Activated CD4-positive, alpha-beta T cell treated with anti-CD3 and anti-CD28 coated beads for 36 hours (primary cell): Measurements from ENCODE around the gene SEL1L3. TPM values are rescaled to one million over a fixed set of nuclear protein-coding genes. Genes with fewer than 3 reads are reported as not detected.

Experiments
- ATAC-seq: fragments of 200-7000 bp; cut with Tn5 transposase; one replicate; pipeline ENCODE4 v1.10.0; 2021; ENCODE audit warnings: mild to moderate bottlenecking, moderate library complexity
- CTCF ChIA-PET: fragments of 350-600 bp; sonication (Branson Sonifier 250); formaldehyde crosslinking; loops from one replicate; lab custom pipeline; 2021; ENCODE audit warnings: antibody characterized with exemption; lab: Charles Lee
- POLR2A ChIA-PET: fragments of 350-600 bp; sonication (Branson Sonifier 250); formaldehyde crosslinking; loops from one replicate; lab custom pipeline; 2021; ENCODE audit warnings: antibody characterized with exemption, inconsistent platforms; lab: Charles Lee
- DNase-seq: peaks from one replicate; pipeline ENCODE4 v3.0.0-alpha.2; 2020
- H3K27ac Mint-ChIP-seq: one replicate; pipeline ENCODE4 v1.8.0; 2021; ENCODE audit warnings: mixed read lengths
- H3K27me3 Mint-ChIP-seq: one replicate; pipeline ENCODE4 v1.8.0; 2021; ENCODE audit warnings: mixed read lengths
- H3K36me3 Mint-ChIP-seq: one replicate; pipeline ENCODE4 v1.8.0; 2021; ENCODE audit warnings: low read depth, mixed read lengths
- H3K4me1 Mint-ChIP-seq: one replicate; pipeline ENCODE4 v1.8.0; 2021; ENCODE audit warnings: mixed read lengths
- H3K4me3 Mint-ChIP-seq: one replicate; pipeline ENCODE4 v1.8.0; 2021; ENCODE audit warnings: mild to moderate bottlenecking, moderate library complexity, mixed read lengths
- H3K9me3 Mint-ChIP-seq: one replicate; pipeline ENCODE4 v1.8.0; 2021; ENCODE audit warnings: low read depth, mixed read lengths
- intact Hi-C, 2 experiments: fragments of 100-400 bp; cut with DNase I in 1 of 2; cut with micrococcal nuclease in 1 of 2; formaldehyde crosslinking; loops; one replicate each; pipeline versions ENCODE4 v1.14.2 to v1.15.1; 2022 to 2024; cut with DNase I, micrococcal nuclease
- total RNA-seq, 2 experiments: library from RNA; stranded (reverse); gene quantifications; one replicate each; pipeline ENCODE4 v1.2.3, GENCODE V29; 2021

Gene SEL1L3
- total RNA-seq, 2 experiments from 2014 or later, result 31.9 to 34.8 TPM

DNA sequence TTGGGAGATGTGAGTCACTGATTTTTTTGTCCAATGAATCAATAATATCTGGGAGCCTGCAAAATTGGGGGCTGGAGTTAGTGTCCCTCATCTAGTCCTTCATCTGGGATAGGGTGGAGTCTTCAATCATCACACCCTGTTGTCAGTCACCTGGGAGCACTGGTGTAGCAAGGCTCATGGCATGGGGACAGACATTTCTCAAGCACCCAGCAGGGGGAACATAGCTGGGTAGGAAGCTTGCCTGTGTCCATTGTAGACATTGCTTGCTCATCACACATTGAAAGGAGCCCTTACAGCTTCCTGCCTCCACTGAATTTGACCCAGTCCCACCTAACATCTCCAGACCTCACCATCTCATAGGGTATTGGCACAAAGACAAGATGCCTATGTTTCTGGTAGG lies 61.2 kb downstream of the SEL1L3 start:
- POLR2A ChIA-PET, result interaction anchor here (0.6 kb wide), 1 partner anchor 70 kb away, joined by 3 read pairs; no protein-coding TSS in a partner anchor
- no peaks in the 10 kb centered on the region for H3K27me3 Mint-ChIP-seq
- DNase-seq, result no peak
- intact Hi-C loops, result no loop called here
- peaks cover 37% of the 10 kb centered on the region for H3K36me3 Mint-ChIP-seq
- CTCF ChIA-PET, result no interaction called here
- H3K4me3 Mint-ChIP-seq, result no peak overlapping the region
- H3K27ac Mint-ChIP-seq, result no peak overlapping the region
- H3K9me3 Mint-ChIP-seq, result no peaks in the 10 kb centered on the region
- ATAC-seq, result no peak
- H3K4me1 Mint-ChIP-seq, result no peaks in the 10 kb centered on the region

DNA sequence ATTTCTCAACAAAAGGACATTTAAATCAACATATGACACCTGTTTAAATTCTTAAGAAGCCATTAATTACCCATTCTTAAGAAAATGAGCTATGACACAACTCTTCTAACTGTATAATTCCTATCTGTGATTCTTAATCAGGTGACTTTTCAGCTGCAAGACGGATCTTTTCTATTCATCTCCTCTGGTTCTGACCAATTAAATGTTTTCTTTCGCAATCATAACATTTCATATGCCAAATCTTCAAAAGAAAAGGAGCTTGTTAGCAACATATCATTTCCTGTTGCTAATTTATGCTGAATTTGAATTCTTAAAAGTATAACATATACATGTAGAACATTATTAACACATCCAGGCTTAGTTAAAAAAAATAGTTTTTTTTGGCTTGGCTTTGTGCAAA lies 62.5 kb downstream of the SEL1L3 start:
- Mint-ChIP-seq H3K27me3 (no peaks in the 10 kb centered on the region), H3K27ac (no peak overlapping the region), H3K4me3 (no peak overlapping the region), H3K9me3 (no peaks in the 10 kb centered on the region), H3K4me1 (no peaks in the 10 kb centered on the region), H3K36me3 (peaks cover 44% of the 10 kb centered on the region)
- DNase-seq, result no peak
- POLR2A ChIA-PET, result no interaction called here
- intact Hi-C loops, result no loop called here
- no peak for ATAC-seq
- CTCF ChIA-PET, result no interaction called here

GRCh38 chr4:25799522-25799921 lies 63.3 kb downstream of the SEL1L3 start:
- POLR2A ChIA-PET, result no interaction called here
- ATAC-seq, result no peak
- no peaks in the 10 kb centered on the region for H3K4me1 Mint-ChIP-seq
- CTCF ChIA-PET, result no interaction called here
- H3K27me3 Mint-ChIP-seq, result no peaks in the 10 kb centered on the region
- no peak for DNase-seq
- peaks cover 46% of the 10 kb centered on the region for H3K36me3 Mint-ChIP-seq
- no peak overlapping the region for H3K27ac Mint-ChIP-seq
- no peaks in the 10 kb centered on the region for H3K9me3 Mint-ChIP-seq
- intact Hi-C loops, result no loop called here
- H3K4me3 Mint-ChIP-seq, result no peak overlapping the region

DNA sequence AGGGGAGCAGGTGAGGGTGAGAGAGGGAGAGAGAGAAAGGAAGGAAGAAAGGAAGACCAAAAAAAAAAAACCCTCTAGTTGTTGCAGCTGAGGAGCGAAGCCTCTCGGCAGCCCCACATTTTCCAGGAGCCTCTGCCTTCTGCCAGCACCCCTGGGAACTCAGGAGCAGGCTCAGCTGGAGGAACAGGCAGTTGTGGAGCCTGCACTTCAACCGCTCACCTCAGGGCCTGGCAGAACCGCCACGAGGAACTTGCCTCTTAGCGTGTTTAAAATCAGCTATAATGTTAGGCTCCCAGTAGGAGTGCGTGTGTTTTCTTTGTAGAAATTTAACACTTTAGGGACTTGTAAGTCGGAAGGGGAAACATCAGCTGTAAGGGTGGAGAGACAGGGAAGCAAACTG lies 65.7 kb downstream of the SEL1L3 start:
- no peak overlapping the region for H3K4me3 Mint-ChIP-seq
- no peaks in the 10 kb centered on the region for H3K9me3 Mint-ChIP-seq
- no peak for DNase-seq
- peaks cover 53% of the 10 kb centered on the region for H3K36me3 Mint-ChIP-seq
- H3K27ac Mint-ChIP-seq, result no peak overlapping the region
- ChIA-PET CTCF (no interaction called here), POLR2A (no interaction called here)
- ATAC-seq, result no peak
- no peaks in the 10 kb centered on the region for H3K4me1 Mint-ChIP-seq
- no peaks in the 10 kb centered on the region for H3K27me3 Mint-ChIP-seq
- intact Hi-C loops, result no loop called here

DNA sequence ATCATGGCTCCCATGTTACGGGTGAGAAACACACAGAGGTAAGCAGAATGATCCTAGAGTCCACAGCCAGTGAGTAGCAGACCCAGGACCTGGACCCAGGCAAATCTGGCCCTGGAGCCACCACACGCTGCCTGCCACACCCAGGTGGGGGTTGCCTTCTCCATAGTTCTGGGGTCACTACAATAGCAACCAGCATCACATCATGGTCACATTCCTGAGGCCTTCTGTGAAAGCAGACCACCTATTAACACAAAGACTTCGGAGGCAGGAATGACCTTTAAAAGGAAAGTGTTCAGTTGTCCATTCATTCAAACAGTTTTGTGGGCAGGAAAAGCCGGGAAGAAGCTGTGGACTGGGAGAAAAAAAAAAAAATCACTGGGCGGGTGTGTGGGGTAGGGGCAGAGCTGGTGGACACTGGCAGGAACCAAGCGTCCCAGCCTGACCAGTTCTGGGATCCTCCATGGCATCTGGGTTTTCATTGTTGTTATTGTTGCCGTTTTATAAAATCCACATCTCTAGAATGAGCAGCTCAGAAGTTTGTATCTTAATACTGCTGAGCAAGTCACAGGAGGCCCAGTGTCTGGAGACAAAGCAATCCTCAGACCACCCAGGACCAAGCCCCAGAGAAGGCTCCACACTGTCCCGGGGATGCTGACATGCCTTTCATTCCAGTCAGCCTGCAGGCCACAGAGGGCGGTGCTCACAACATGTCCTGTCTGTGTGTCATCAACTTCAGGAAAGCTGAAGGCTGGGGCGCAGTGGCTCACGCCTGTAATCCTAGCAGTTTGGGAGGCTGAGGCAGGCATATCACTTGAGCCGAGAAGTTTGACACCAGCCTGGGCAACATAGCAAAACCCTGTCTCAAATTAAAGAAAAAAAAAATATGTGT lies 67.0 kb downstream of the SEL1L3 start:
- ChIA-PET CTCF (no interaction called here), POLR2A (interaction anchor here (0.6 kb wide), 1 partner anchor 418 kb away, joined by 3 read pairs; the partner anchor contains the start of gene ANAPC4)
- no peak for DNase-seq
- H3K4me1 Mint-ChIP-seq, result no peaks in the 10 kb centered on the region
- no peak for ATAC-seq
- intact Hi-C loops, result no loop called here
- H3K9me3 Mint-ChIP-seq, result no peaks in the 10 kb centered on the region
- no peak overlapping the region for H3K27ac Mint-ChIP-seq
- H3K27me3 Mint-ChIP-seq, result no peaks in the 10 kb centered on the region
- peaks cover 46% of the 10 kb centered on the region for H3K36me3 Mint-ChIP-seq
- no peak overlapping the region for H3K4me3 Mint-ChIP-seq

DNA sequence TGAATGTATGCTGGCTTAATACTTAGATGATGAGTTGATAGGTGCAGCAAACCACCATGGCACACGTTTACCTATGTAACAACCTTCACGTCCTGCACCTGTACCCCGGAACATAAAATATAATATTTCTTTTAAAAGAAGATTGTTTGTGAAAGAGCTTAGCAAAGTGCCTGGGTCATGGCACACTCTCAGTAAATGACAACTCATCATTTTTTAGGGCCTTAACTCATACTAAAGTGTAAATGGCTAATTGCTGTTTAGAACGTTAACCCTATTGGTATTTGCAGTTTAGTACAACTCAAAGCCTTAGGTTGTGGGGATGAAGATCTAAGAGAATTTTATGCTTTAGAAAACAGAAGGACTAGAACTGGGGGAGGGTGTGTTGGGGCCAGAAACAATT lies 67.7 kb downstream of the SEL1L3 start:
- Mint-ChIP-seq H3K36me3 (peaks cover 49% of the 10 kb centered on the region), H3K27me3 (no peaks in the 10 kb centered on the region), H3K9me3 (no peaks in the 10 kb centered on the region), H3K27ac (no peak overlapping the region), H3K4me3 (no peak overlapping the region), H3K4me1 (no peaks in the 10 kb centered on the region)
- ChIA-PET CTCF (no interaction called here), POLR2A (interaction anchor here (0.6 kb wide), 1 partner anchor 418 kb away, joined by 3 read pairs; the partner anchor contains the start of gene ANAPC4)
- DNase-seq (no peak), ATAC-seq (no peak)
- intact Hi-C loops, result no loop called here

- Mint-ChIP-seq H3K9me3 (no peaks in the 10 kb centered on the region), H3K4me3 (no peak overlapping the region), H3K27me3 (no peaks in the 10 kb centered on the region), H3K27ac (peak overlapping the region; percentile 61), H3K4me1 (no peaks in the 10 kb centered on the region), H3K36me3 (peaks cover 43% of the 10 kb centered on the region)
- CTCF ChIA-PET, result interaction anchor here (1.1 kb wide), 1 partner anchor 25 kb away, joined by 4 read pairs; no protein-coding TSS in a partner anchor
- POLR2A ChIA-PET, result no interaction called here
- ATAC-seq (no peak), DNase-seq (no peak)
- intact Hi-C loops, result no loop called here
Observed at GRCh38 chr4:25792876-25793275, 69.9 kb downstream of the SEL1L3 start.

GRCh38 chr4:25792200-25792791 lies 70.5 kb downstream of the SEL1L3 start:
- H3K4me1 Mint-ChIP-seq, result no peaks in the 10 kb centered on the region
- peak; percentile 29 for DNase-seq
- no peak overlapping the region for H3K4me3 Mint-ChIP-seq
- no peaks in the 10 kb centered on the region for H3K27me3 Mint-ChIP-seq
- intact Hi-C loops, result no loop called here
- no peak overlapping the region for H3K27ac Mint-ChIP-seq
- H3K36me3 Mint-ChIP-seq, result peaks cover 41% of the 10 kb centered on the region
- ATAC-seq, result no peak
- ChIA-PET POLR2A (no interaction called here), CTCF (interaction anchor here (1.1 kb wide), 1 partner anchor 24 kb away, joined by 4 read pairs; no protein-coding TSS in a partner anchor)
- H3K9me3 Mint-ChIP-seq, result no peaks in the 10 kb centered on the region

DNA sequence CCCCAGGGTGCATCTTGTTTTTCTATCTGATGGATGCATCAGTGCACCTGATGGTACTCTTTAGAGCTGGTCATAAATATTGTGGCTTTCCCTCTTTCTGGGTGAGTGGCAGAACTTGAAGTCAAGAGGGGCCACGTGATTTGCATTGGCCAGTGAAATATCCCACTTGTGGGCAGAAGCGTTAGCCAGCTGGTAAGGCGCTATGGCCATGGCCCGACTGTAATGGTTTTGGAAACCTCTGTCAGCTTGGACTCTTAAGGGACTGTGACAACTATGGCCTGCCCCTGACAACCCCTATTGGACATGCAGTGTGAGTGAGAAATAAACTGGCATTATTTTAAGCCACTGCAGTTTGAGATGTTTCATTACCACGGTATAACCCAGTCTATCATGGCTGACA lies 72.8 kb downstream of the SEL1L3 start:
- no peak for DNase-seq
- no peak for ATAC-seq

GRCh38 chr4:25788703-25789238 lies 74.0 kb downstream of the SEL1L3 start:
- ChIA-PET CTCF (no interaction called here), POLR2A (interaction anchor here (0.7 kb wide), 1 partner anchor 125 kb away, joined by 4 read pairs; no protein-coding TSS in a partner anchor)
- peaks cover 3% of the 10 kb centered on the region for H3K4me1 Mint-ChIP-seq
- DNase-seq (no peak), ATAC-seq (no peak)
- H3K36me3 Mint-ChIP-seq, result peaks cover 26% of the 10 kb centered on the region
- no peaks in the 10 kb centered on the region for H3K27me3 Mint-ChIP-seq
- intact Hi-C loops, result no loop called here
- no peak overlapping the region for H3K27ac Mint-ChIP-seq
- H3K9me3 Mint-ChIP-seq, result no peaks in the 10 kb centered on the region
- no peak overlapping the region for H3K4me3 Mint-ChIP-seq

More for the DNA sequence above, 72.8 kb downstream of the SEL1L3 start:
- H3K9me3 Mint-ChIP-seq, result no peaks in the 10 kb centered on the region
- peaks cover 32% of the 10 kb centered on the region for H3K36me3 Mint-ChIP-seq
- no peaks in the 10 kb centered on the region for H3K4me1 Mint-ChIP-seq
- H3K27ac Mint-ChIP-seq, result no peak overlapping the region
- ChIA-PET CTCF (no interaction called here), POLR2A (no interaction called here)
- intact Hi-C loops, result no loop called here
- H3K4me3 Mint-ChIP-seq, result no peak overlapping the region
- H3K27me3 Mint-ChIP-seq, result no peaks in the 10 kb centered on the region

- Mint-ChIP-seq H3K4me1 (peaks cover 3% of the 10 kb centered on the region), H3K4me3 (no peak overlapping the region), H3K27ac (no peak overlapping the region), H3K27me3 (no peaks in the 10 kb centered on the region), H3K36me3 (peaks cover 25% of the 10 kb centered on the region), H3K9me3 (no peaks in the 10 kb centered on the region)
- ChIA-PET POLR2A (interaction anchor here (0.7 kb wide), 1 partner anchor 18 kb away, joined by 7 read pairs; no protein-coding TSS in a partner anchor), CTCF (interaction anchor here (0.6 kb wide), 1 partner anchor 1636 kb away, joined by 4 read pairs; no protein-coding TSS in a partner anchor)
- no peak for ATAC-seq
- DNase-seq, result no peak
- intact Hi-C loops, result no loop called here
Observed at GRCh38 chr4:25786497-25787065, 76.2 kb downstream of the SEL1L3 start.
